HepG2 (cell line): Measurements from ENCODE around the gene SERAC1. TPM values are rescaled to one million over a fixed set of nuclear protein-coding genes. Genes with fewer than 3 reads are reported as not detected.

Experiments
- ELF3 ChIP-seq: IDR thresholded peaks from 2 replicates; pipeline ENCODE4 v1.6.1; 2016; ENCODE audit warnings: missing genetic modification reagents, missing compliant biosample characterization
- IKZF4 ChIP-seq: sonication (generic); formaldehyde crosslinking; IDR thresholded peaks from 2 replicates; pipeline ENCODE4 v1.5.1; 2020; ENCODE audit warnings: borderline replicate concordance, mild to moderate bottlenecking, low read depth, missing genetic modification reagents; ENCODE audit errors: not compliant biosample characterization
- MEIS1 ChIP-seq: sonication (generic); formaldehyde crosslinking; IDR thresholded peaks from 2 replicates; pipeline ENCODE4 v1.9.0; 2021; ENCODE audit warnings: mild to moderate bottlenecking, missing genetic modification reagents, moderate library complexity, borderline replicate concordance
- NR2F2 ChIP-seq: IDR thresholded peaks from 2 replicates; pipeline ENCODE4 v1.6.1; 2012; ENCODE audit warnings: low read depth, inconsistent platforms, borderline replicate concordance
- SOX5 ChIP-seq: IDR thresholded peaks from 2 replicates; pipeline ENCODE4 v1.6.1; 2016; ENCODE audit warnings: borderline replicate concordance
- ZBTB37 ChIP-seq: sonication (generic); formaldehyde crosslinking; IDR thresholded peaks from 2 replicates; pipeline ENCODE4 v1.4.0; 2020; ENCODE audit warnings: mild to moderate bottlenecking, missing genetic modification reagents
- ZC3H13 ChIP-seq: sonication (generic); formaldehyde crosslinking; IDR thresholded peaks from 2 replicates; pipeline ENCODE4 v1.8.1; 2023; ENCODE audit warnings: mild to moderate bottlenecking, missing genetic modification reagents, moderate library complexity
- ZKSCAN8 ChIP-seq: IDR thresholded peaks from 2 replicates; pipeline ENCODE4 v1.6.1; 2016; ENCODE audit warnings: borderline replicate concordance, missing genetic modification reagents, missing compliant biosample characterization
- ZNF484 ChIP-seq: sonication (generic); formaldehyde crosslinking; IDR thresholded peaks from 2 replicates; pipeline ENCODE4 v1.5.1; 2020; ENCODE audit warnings: mild to moderate bottlenecking, low read depth, missing genetic modification reagents, borderline replicate concordance
- ZNF720 ChIP-seq: sonication (generic); formaldehyde crosslinking; IDR thresholded peaks from 2 replicates; pipeline ENCODE4 v1.4.0; 2020; ENCODE audit warnings: missing genetic modification reagents
- ZNF766 ChIP-seq: sonication (generic); formaldehyde crosslinking; IDR thresholded peaks from 2 replicates; pipeline ENCODE4 v1.5.0; 2020; ENCODE audit warnings: missing genetic modification reagents, borderline replicate concordance
- polyA plus RNA-seq, 8 experiments: library from polyadenylated mRNA; depleted of rRNA in 3 of 8; stranded (reverse) in 7 of 8; unstranded in 1 of 8; fragments of >200 nt; fragmentation: Illumina TruSeq in 4 of 8; extraction: Trizol in 4 of 8; gene quantifications; 2 replicates each; pipeline versions ENCODE4 v1.2.1 to v1.2.3, GENCODE V29; 2011 to 2016; ENCODE audit warnings: low read depth in 4 of 8, missing spikeins in 1 of 8, mixed read lengths in 1 of 8; ENCODE audit not compliant: insufficient read depth in 1 of 8
- total RNA-seq, 5 experiments: library from RNA; depleted of rRNA; stranded (reverse); fragments of >200 nt; fragmentation: Illumina TruSeq; extraction: Trizol; gene quantifications; 2 replicates each; pipeline ENCODE4 v1.2.3, GENCODE V29; 2016; ENCODE audit warnings: low read depth in 1 of 5
- TF ChIP-seq, protein P1 (sequence below): sonication (generic); formaldehyde crosslinking; IDR thresholded peaks from 2 replicates; pipeline ENCODE4 v1.8.0; 2022; ENCODE audit warnings: mild to moderate bottlenecking, missing genetic modification reagents
- TF ChIP-seq, protein P2 (sequence below): sonication (generic); formaldehyde crosslinking; IDR thresholded peaks from 2 replicates; pipeline ENCODE4 v1.5.0; 2020; ENCODE audit warnings: mild to moderate bottlenecking, missing genetic modification reagents, borderline replicate concordance

The SERAC1 gene
- total and polyA plus RNA-seq, 2 of the 13 experiments (the other 11 are each of a cell fraction or from before 2014, with no cell fraction given) = 4.5 to 8.1 TPM

- no peak for TF ChIP-seq ZNF720
- TF ChIP-seq IKZF4 = no peak
- no peak for TF ChIP-seq ZBTB37 (CRISPR knock-in tag)
- TF ChIP-seq ZNF766 (CRISPR knock-in tag) = no peak
- peak; percentile 74; the same call in 1 of the 2 replicates for TF ChIP-seq SOX5
- TF ChIP-seq ELF3 = 0 out of 2 replicates have a peak, but pooled peaks have one; percentile 20
- no peak for TF ChIP-seq ZC3H13 (CRISPR knock-in tag)
- TF ChIP-seq NR2F2 = no peak
- TF ChIP-seq ZNF484 (CRISPR knock-in tag) = no peak
- TF ChIP-seq MEIS1 (CRISPR knock-in tag) = no peak
- TF ChIP-seq, protein P1, sequence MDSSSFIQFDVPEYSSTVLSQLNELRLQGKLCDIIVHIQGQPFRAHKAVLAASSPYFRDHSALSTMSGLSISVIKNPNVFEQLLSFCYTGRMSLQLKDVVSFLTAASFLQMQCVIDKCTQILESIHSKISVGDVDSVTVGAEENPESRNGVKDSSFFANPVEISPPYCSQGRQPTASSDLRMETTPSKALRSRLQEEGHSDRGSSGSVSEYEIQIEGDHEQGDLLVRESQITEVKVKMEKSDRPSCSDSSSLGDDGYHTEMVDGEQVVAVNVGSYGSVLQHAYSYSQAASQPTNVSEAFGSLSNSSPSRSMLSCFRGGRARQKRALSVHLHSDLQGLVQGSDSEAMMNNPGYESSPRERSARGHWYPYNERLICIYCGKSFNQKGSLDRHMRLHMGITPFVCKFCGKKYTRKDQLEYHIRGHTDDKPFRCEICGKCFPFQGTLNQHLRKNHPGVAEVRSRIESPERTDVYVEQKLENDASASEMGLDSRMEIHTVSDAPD (CRISPR knock-in tag) = no peak
- TF ChIP-seq, protein P2, sequence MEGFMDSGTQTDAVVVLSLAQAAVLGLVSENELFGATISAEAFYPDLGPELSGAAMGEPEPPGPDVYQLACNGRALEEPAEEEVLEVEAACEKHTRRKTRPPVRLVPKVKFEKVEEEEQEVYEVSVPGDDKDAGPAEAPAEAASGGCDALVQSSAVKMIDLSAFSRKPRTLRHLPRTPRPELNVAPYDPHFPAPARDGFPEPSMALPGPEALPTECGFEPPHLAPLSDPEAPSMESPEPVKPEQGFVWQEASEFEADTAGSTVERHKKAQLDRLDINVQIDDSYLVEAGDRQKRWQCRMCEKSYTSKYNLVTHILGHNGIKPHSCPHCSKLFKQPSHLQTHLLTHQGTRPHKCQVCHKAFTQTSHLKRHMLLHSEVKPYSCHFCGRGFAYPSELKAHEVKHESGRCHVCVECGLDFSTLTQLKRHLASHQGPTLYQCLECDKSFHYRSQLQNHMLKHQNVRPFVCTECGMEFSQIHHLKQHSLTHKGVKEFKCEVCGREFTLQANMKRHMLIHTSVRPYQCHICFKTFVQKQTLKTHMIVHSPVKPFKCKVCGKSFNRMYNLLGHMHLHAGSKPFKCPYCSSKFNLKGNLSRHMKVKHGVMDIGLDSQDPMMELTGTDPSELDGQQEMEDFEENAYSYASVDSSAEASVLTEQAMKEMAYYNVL (CRISPR knock-in tag) = 0 out of 2 replicates have a peak, but pooled peaks have one; percentile 31
- no peak for TF ChIP-seq ZKSCAN8 (CRISPR knock-in tag)
Observed at GRCh38 chr6:158207422-158207788, 39.3 kb upstream of the SERAC1 start (continued).
